Ovary (tissue), 9 donors: ENCODE results near the gene ZMIZ2. TPM values are rescaled to one million over a fixed set of nuclear protein-coding genes. Genes with fewer than 3 reads are reported as not detected.
A peak's percentile ranks its signal among the peaks of the same experiment; 100 is the strongest.

ENCODE experiments used
- DNase-seq, 5 donors: peaks; one replicate each; pipeline ENCODE4 v3.0.0-alpha.2; 2019 to 2020
- H3K27ac ChIP-seq, 2 donors: fragments of 200-600 bp; one replicate each; pipeline versions ENCODE4 v1.5.1 to v1.8.0; 2019 to 2022
- H3K27me3 ChIP-seq: fragments of 200-600 bp; one replicate; pipeline ENCODE4 v1.8.0; 2022
- H3K36me3 ChIP-seq: fragments of 200-600 bp; sonication (generic); one replicate; pipeline ENCODE4 v1.5.1; 2019
- H3K4me1 ChIP-seq: one replicate; pipeline ENCODE4 v1.8.1; 2013; ENCODE audit warnings: mild to moderate bottlenecking, moderate library complexity; ENCODE audit not compliant: insufficient read depth
- H3K4me3 ChIP-seq: fragments of 200-600 bp; sonication (generic); one replicate; pipeline ENCODE4 v1.5.1; 2017
- H3K9me3 ChIP-seq, 2 donors: fragments of 200-600 bp in 1 of 2; sonication (generic) in 1 of 2; one replicate each; pipeline versions ENCODE4 v1.5.1 to v1.8.1; 2013 to 2019; ENCODE audit warnings: mild to moderate bottlenecking in 1 of 2, moderate library complexity in 1 of 2
- CTCF ChIP-seq, 3 donors: fragments of 450-650 bp in 2 of 3; fragments of 200-600 bp in 1 of 3; IDR thresholded peaks; one replicate each; pipeline versions ENCODE4 v1.5.1 to v1.8.0; 2016 to 2022; ENCODE audit warnings: antibody characterized with exemption in 3 of 3, mild to moderate bottlenecking in 1 of 3
- EP300 ChIP-seq: sonication (generic); formaldehyde crosslinking; IDR thresholded peaks from one replicate; pipeline ENCODE4 v1.6.1; 2017; ENCODE audit warnings: antibody characterized with exemption
- POLR2A ChIP-seq: fragments of 450-650 bp; IDR thresholded peaks from one replicate; pipeline ENCODE4 v1.6.1; 2017; ENCODE audit warnings: antibody characterized with exemption, mild to moderate bottlenecking, moderate library complexity
- WGBS, 3 donors: extraction: QIAGEN DNeasy Blood & Tissue Kit in 1 of 3; methylation state at CpG; one replicate each; pipeline versions ENCODE4 v1.1.5 to v1.1.7; 2013 to 2017; 5-methylcytosine and 5-hydroxymethylcytosine counted together
- intact Hi-C, 4 donors: fragments of 100-400 bp; cut with DNase I; formaldehyde crosslinking; loops; one replicate each; pipeline versions ENCODE4 v1.11.0 to v1.15.1; 2022 to 2023
- polyA plus RNA-seq, 2 donors: library from polyadenylated mRNA; stranded (reverse); fragments of 200-250 nt in 1 of 2; fragments of 350-450 nt in 1 of 2; fragmentation: Illumina TruSeq in 1 of 2; extraction: RNeasy Lipid Tissue Mini Kit (QIAGEN cat#74804) in 1 of 2; gene quantifications; one replicate each; pipeline ENCODE4 v1.2.3, GENCODE V29; 2013 to 2014
- total RNA-seq, 7 donors: library from RNA; depleted of rRNA in 2 of 7; stranded (reverse); fragments of >200 nt in 2 of 7; fragmentation: NEBNext Ultra II Directional in 3 of 7; extraction: Animal tissue kit (Norgen Biotek cat#: 25700) in 3 of 7; gene quantifications; one replicate each; pipeline versions ENCODE4 v1.1.0 to v1.2.4, GENCODE V29; 2016 to 2023
- donor health status: DM: no; HTN: no; CAD: no; lungs with moderate emphysema.
- donor health status: DM: no; HTN: no; CAD: no.
- donor health status: Bipolar disorder and iron deficiency.
- donor health status: DM: yes; HTN: yes; CAD: no.
- donor health status: DM: no; HTN: no; CAD: no.
- donor health status: DM: yes; HTN: yes; CAD: no.

The ZMIZ2 gene
- total and polyA plus RNA-seq, 9 donors: 12.7 to 85.5 (median 68.5) TPM

GRCh38 chr7:44749992-44750391, 1.3 kb downstream of the ZMIZ2 start:
- no peaks in the 10 kb centered on the region for H3K36me3 ChIP-seq
- DNase-seq: no peak
- intact Hi-C loops: loop anchor here in 3 of 4 donors (2.0 to 10.0 kb wide), 5 partner anchors 19 to 165 kb away; partner anchors contain the start of genes H2AZ2 (in 1 of the 3), OGDH (in 1 of the 3), PPIA (in 1 of the 3) and TMED4 (in 1 of the 3)
- TF ChIP-seq POLR2A: no peak
- no peak for TF ChIP-seq EP300
- TF ChIP-seq CTCF (IDR thresholded peaks at IDR 0.05): no peak
- H3K9me3 ChIP-seq: no peaks in the 10 kb centered on the region
- peak overlapping the region; percentile 59 for H3K4me3 ChIP-seq
- no peak overlapping the region for H3K27ac ChIP-seq
- H3K4me1 ChIP-seq: peaks cover 12% of the 10 kb centered on the region
- 87 to 96% (median 89%) methylated on average over 2 of the region's 2 CpGs for WGBS, 3 donors
- H3K27me3 ChIP-seq: no peaks in the 10 kb centered on the region

- Histone ChIP-seq H3K36me3 (no peaks in the 10 kb centered on the region), H3K27me3 (no peaks in the 10 kb centered on the region), H3K27ac (no peak overlapping the region), H3K4me3 (no peak overlapping the region), H3K9me3 (no peaks in the 10 kb centered on the region), H3K4me1 (peaks cover 14% of the 10 kb centered on the region)
- TF ChIP-seq CTCF (IDR thresholded peaks at IDR 0.05) (no peak), EP300 (no peak), POLR2A (no peak)
- peak in 1 of 5 donors; percentile 17 for DNase-seq
- intact Hi-C loops: loop anchor here in 2 of 4 donors (2.0 to 10.0 kb wide), 2 partner anchors 18 to 166 kb away; partner anchors contain the start of gene TMED4 (in 1 of the 2)
- WGBS, 3 donors: 82 to 97% (median 94%) methylated on average over 3 of the region's 3 CpGs
These were observed 1.8 kb downstream of the ZMIZ2 start for GRCh38 chr7:44750424-44750823.

- intact Hi-C loops: loop anchor here in 2 of 4 donors (2.0 to 10.0 kb wide), 2 partner anchors 18 to 166 kb away; partner anchors contain the start of gene TMED4 (in 1 of the 2)
- Histone ChIP-seq H3K9me3 (no peaks in the 10 kb centered on the region), H3K36me3 (no peaks in the 10 kb centered on the region), H3K27me3 (no peaks in the 10 kb centered on the region), H3K27ac (no peak overlapping the region), H3K4me1 (peaks cover 17% of the 10 kb centered on the region), H3K4me3 (no peak overlapping the region)
- DNase-seq: peak in 1 of 5 donors; percentile 39
- TF ChIP-seq POLR2A (no peak), CTCF (IDR thresholded peaks at IDR 0.05) (no peak), EP300 (no peak)
- WGBS, 3 donors: 41 to 54% (median 43%) methylated on average over 6 of the region's 6 CpGs
These were observed 2.4 kb downstream of the ZMIZ2 start for GRCh38 chr7:44750921-44751571.

GRCh38 chr7:44752822-44753221, 4.2 kb downstream of the ZMIZ2 start:
- Histone ChIP-seq H3K36me3 (no peaks in the 10 kb centered on the region), H3K27me3 (no peaks in the 10 kb centered on the region), H3K27ac (no peak overlapping the region), H3K9me3 (no peaks in the 10 kb centered on the region), H3K4me1 (peaks cover 17% of the 10 kb centered on the region), H3K4me3 (no peak overlapping the region)
- TF ChIP-seq EP300: no peak
- no peak for TF ChIP-seq POLR2A
- TF ChIP-seq CTCF (IDR thresholded peaks at IDR 0.05): no peak
- DNase-seq: no peak
- intact Hi-C loops: loop anchor here in 1 of 4 donors (10.0 kb wide), 1 partner anchor 168 kb away; the partner anchor contains the start of gene TMED4
- 93 to 100% (median 96%) methylated on average over 2 of the region's 2 CpGs for WGBS, 3 donors
